GM18951 (cell line): ENCODE measurements around the gene TIAM2.

Experiments used
- POLR2A ChIP-seq: IDR thresholded peaks from 4 replicates; pipeline ENCODE4 v1.6.1; 2011; ENCODE audit warnings: mild to moderate bottlenecking; ENCODE audit not compliant: insufficient read length, insufficient read depth; ENCODE audit errors: extremely low read depth
- in situ Hi-C: fragments of 300-500 bp; cut with MboI; formaldehyde crosslinking; loops from one replicate; pipeline ENCODE4 v1.12.0; 2022; ENCODE audit warnings: low sequenced_read_pairs, mixed read lengths, inconsistent platforms; ENCODE audit not compliant: unreplicated experiment

Gene TIAM2

DNA sequence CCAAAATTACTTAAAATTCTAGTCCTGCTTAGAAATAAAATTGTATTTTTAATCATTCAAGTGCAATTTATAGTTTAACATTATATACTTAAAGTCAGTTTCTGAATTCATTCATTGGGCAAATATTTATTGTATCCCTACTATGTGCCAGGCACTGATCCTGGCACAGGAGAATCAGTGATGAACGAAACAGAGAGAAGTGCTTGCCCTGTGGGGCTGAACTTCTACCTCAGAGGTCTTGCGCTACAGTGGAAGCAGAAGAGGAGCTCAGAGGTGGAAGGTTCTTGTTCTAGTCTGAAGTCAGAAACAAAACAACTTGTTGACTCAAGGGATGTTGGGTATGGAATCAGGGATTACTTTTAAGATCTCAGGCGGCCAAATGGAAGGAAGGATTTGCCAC is 274.6 kb downstream of the TIAM2 start:
- in situ Hi-C loops = no loop called here
- TF ChIP-seq POLR2A = no peak

GRCh38 chr6:155270561-155271091 is 275.5 kb downstream of the TIAM2 start:
- in situ Hi-C loops = no loop called here
- no peak for TF ChIP-seq POLR2A

DNA sequence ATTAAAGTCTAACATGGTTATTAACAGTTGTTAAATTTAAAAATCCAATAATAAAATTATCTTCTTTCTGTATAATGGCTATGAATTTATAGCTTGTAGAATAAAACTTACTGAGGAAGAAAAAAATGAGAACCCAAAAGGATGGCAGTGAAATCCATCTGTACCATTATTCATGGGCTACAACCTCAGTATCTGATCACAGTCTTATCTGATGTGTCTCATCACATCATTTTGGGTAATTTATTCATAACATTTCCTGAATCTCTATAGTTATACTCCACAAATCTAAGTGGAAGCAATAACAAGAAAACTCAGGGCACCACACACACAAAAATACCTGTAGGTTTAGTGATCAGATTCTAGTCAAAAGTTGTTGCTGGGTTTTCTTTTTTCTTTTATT is 276.0 kb downstream of the TIAM2 start:
- in situ Hi-C loops = no loop called here

DNA sequence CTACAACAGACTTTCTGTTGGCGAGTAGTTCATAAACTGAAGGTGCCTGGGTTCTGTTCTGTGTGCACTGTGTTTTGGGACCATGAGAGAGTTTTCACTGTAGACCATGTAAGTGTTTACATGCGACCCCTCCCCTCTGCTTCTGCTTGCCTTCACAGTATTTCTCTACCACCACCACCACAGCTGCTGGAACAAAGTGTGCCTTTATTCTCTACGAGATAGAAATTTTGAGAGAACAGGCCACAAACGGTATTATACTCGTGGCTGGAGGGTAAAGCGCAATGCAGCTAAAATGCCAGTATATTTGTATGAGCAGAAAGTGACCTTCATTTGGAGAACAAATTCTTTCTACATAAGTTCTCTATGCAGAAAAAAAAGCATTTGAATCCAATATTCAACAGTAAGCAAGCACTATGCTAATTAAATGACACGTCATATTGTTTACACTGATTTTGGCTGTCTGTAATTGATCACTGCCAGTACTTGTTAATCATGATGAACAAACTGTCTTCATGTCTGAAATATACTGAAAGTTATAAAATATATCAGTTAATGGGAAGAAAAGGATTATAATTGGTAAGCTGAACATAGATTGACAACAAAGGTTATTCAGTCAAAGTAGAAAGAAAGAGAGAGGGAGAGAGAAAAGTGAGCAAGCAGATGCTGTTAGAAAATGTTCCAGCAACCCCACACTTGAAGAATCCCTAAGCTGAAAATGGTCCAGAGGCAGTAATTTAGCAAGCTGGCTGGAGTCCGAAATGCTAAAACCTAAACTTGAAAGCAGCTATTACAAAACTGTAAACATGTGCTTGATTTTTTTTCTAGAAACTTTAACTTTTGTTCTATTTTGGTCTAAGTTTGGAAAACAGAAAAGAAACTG is 277.5 kb downstream of the TIAM2 start:
- TF ChIP-seq POLR2A = no peak
- in situ Hi-C loops = no loop called here

More for the DNA sequence above, 276.0 kb downstream of the TIAM2 start:
- no peak for TF ChIP-seq POLR2A

- in situ Hi-C loops = no loop called here
- TF ChIP-seq POLR2A = no peak
Observed at GRCh38 chr6:155273431-155273830, 278.3 kb downstream of the TIAM2 start.

DNA sequence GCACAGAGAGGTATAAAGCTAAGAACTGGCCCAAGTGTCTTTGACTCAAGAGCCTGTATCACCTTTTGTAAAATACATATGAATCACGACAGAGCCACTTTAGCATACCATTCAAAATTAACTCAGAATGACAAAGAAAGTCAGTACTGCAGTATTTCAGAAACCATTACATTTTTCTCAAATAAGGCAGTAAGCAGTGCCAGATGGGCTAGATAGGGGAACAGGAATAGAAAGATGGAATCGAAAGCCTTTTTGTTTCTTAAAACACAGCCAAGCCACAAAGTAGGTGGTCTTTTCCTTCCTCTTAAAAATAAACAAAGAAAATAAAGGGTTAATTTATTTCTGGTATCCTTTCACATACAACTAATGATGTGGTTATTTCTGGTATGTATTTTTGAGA is 279.0 kb downstream of the TIAM2 start:
- in situ Hi-C loops = no loop called here
- no peak for TF ChIP-seq POLR2A

DNA sequence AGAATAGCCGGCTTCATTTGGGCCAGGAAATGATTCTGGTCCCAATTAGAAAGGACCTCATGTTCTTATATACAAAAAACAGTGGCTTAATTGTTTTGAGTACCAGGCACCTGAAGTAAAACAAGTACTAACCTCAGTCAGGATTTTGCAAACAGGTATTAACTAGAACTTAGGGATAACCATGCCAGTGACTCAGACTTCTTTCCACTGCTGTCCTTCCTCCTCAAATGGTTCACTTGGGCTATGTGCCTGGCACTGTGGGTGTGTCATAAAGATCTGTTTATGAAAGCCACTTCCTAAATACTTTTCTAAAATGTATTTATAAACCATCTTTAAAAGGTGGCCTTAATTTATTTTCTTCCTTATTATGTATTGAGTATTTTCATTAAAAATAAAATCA is 279.4 kb downstream of the TIAM2 start:
- in situ Hi-C loops = no loop called here

DNA sequence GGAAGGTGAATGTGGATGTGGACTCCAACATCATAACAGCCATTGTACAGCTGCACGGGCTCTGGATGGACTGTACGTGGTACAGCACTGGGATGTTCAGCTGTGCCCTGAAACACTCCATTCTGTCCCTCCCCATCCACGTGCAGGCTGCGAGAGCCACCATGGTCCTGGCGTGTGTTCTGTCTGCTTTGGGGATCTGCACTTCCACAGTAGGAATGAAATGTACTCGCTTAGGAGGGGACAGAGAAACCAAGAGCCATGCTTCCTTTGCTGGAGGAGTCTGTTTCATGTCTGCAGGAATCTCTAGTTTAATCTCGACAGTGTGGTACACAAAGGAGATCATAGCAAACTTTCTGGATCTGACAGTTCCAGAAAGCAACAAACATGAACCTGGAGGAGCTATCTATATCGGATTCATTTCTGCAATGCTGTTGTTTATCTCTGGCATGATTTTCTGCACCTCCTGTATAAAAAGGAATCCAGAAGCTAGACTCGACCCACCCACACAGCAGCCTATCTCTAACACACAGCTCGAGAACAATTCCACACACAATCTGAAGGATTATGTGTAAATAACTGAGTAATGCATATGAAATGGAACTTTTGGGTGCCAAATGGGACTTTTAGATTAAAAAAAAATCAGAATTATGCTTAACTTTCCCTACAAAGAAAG is 280.8 kb downstream of the TIAM2 start:
- TF ChIP-seq POLR2A = no peak
- in situ Hi-C loops = no loop called here

More for the DNA sequence above, 279.4 kb downstream of the TIAM2 start:
- TF ChIP-seq POLR2A = no peak

DNA sequence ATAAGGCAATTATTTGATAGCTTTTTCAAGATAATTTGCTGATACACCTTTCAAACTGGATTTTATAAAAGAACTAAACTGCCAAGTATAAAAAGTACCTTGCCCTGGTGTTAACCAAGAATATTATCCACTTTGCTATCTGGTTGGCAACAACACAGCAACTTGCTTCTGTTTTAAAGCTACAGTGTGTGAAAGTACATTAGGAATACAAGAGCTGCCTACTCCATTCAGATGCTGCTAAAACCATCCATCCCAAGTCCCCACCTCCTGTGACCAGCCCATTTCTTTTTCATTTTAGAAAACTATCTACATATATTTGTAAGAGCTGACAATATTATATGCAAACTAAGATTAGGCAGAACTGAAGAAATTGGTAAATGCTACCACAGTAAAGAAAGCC is 281.5 kb downstream of the TIAM2 start:
- in situ Hi-C loops = no loop called here
- no peak for TF ChIP-seq POLR2A

GRCh38 chr6:155278319-155279049 is 283.4 kb downstream of the TIAM2 start:
- TF ChIP-seq POLR2A = no peak
- in situ Hi-C loops = no loop called here

DNA sequence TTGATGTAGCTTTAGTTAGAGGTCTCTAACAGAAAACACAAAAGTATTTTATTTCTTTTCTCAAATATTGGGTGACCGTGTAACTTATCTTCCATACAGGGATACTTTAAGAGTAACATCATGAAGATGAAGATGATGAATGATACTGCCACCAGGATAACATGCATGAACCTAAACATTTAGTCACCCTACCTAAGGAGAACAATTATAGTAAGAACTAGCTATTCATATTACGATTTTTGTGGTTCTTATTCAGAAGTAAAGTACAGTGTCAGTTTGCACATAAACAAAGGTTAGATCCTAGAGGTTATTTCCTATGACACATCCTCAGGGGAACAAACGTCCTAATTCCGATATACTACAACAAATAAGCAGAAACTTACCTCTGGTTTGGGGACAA is 289.7 kb downstream of the TIAM2 start:
- no peak for TF ChIP-seq POLR2A
- in situ Hi-C loops = no loop called here

DNA sequence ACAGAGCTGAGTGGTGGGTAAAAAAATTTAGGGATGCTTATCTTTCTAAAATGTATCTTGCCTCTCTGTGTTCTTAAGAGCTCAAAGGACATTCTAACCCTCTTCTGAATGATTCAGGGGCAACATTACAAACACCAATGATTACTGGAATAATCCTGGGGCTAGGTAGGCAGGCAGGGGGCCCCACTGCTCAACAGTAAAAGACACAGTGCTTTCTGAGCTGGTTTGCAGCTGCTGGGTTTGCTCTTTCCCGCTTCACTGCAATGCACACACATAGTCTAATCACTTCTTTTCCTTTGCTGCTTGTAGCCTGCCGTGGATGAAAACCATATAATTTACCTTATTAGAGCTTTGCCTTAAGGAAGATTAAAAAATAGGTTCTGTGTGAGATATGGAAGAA is 292.6 kb downstream of the TIAM2 start:
- in situ Hi-C loops = no loop called here
- no peak for TF ChIP-seq POLR2A

- TF ChIP-seq POLR2A = no peak
- in situ Hi-C loops = no loop called here
Observed at GRCh38 chr6:155290491-155290890, 295.4 kb downstream of the TIAM2 start.

GRCh38 chr6:155291291-155291690 is 296.2 kb downstream of the TIAM2 start:
- no peak for TF ChIP-seq POLR2A
- in situ Hi-C loops = no loop called here

- no peak for TF ChIP-seq POLR2A
- in situ Hi-C loops = no loop called here
Observed at GRCh38 chr6:155292711-155293110, 297.6 kb downstream of the TIAM2 start.
